ENCODE measurements around the gene TNP2. TPM values are rescaled to one million over a fixed set of nuclear protein-coding genes. Genes with fewer than 3 reads are reported as not detected.

TNP2 gene
- total and polyA plus RNA-seq, 2 donors from 2014 or later, result not detected

GRCh38 chr16:11274964-11275363 is 5.8 kb upstream of the TNP2 start:
- FAIRE-seq (no peak), DNase-seq (no peak)
- no peak for TF ChIP-seq CTCF (IDR thresholded peaks at IDR 0.05; ENCODE audit: borderline replicate concordance, extremely low read depth, insufficient read depth)

GRCh38 chr16:11273721-11274324 is 4.7 kb upstream of the TNP2 start:
- no peak overlapping the region for H3K9ac ChIP-seq (ENCODE audit: low read length in 3 of 3)
- no peaks in the 10 kb centered on the region for H3K9me3 ChIP-seq (ENCODE audit: control insufficient read depth in 2 of 3, insufficient read depth in 1 of 3, low read length in 3 of 3)
- H3K36me3 ChIP-seq (ENCODE audit: control insufficient read depth in 2 of 3, insufficient read depth in 3 of 3, low read length in 3 of 3), result no peaks in the 10 kb centered on the region
- DNase-seq (peak in 4 of 5 donors; percentile 82 to 96 (median 90)), FAIRE-seq (no peak)
- intact Hi-C loops (cut with DNase I), result no loop called here
- no peaks in the 10 kb centered on the region for H3K27me3 ChIP-seq (ENCODE audit: control insufficient read depth, insufficient read depth, low read length)
- H3K4me1 ChIP-seq (ENCODE audit: control insufficient read depth in 2 of 3, insufficient read depth in 2 of 3, low read depth in 1 of 3, low read length in 3 of 3), result no peaks in the 10 kb centered on the region
- no peak overlapping the region for H3K27ac ChIP-seq (ENCODE audit: low read depth in 2 of 2, low read length in 2 of 2)
- no peak overlapping the region for H3K4me3 ChIP-seq (ENCODE audit: low read length in 3 of 3)
- TF ChIP-seq CTCF (IDR thresholded peaks at IDR 0.05; ENCODE audit: borderline replicate concordance, extremely low read depth, insufficient read depth), result no peak

More at GRCh38 chr16:11274964-11275363, 5.8 kb upstream of the TNP2 start:
- intact Hi-C loops (cut with DNase I), result no loop called here
- Histone ChIP-seq H3K9me3 (ENCODE audit: control insufficient read depth in 2 of 3, insufficient read depth in 1 of 3, low read length in 3 of 3) (no peaks in the 10 kb centered on the region), H3K4me1 (ENCODE audit: control insufficient read depth in 2 of 3, insufficient read depth in 2 of 3, low read depth in 1 of 3, low read length in 3 of 3) (no peaks in the 10 kb centered on the region), H3K4me3 (ENCODE audit: low read length in 3 of 3) (no peak overlapping the region), H3K27me3 (ENCODE audit: control insufficient read depth, insufficient read depth, low read length) (no peaks in the 10 kb centered on the region), H3K9ac (ENCODE audit: low read length in 3 of 3) (no peak overlapping the region), H3K27ac (ENCODE audit: low read depth in 2 of 2, low read length in 2 of 2) (no peak overlapping the region), H3K36me3 (ENCODE audit: control insufficient read depth in 2 of 3, insufficient read depth in 3 of 3, low read length in 3 of 3) (no peaks in the 10 kb centered on the region)

DNA sequence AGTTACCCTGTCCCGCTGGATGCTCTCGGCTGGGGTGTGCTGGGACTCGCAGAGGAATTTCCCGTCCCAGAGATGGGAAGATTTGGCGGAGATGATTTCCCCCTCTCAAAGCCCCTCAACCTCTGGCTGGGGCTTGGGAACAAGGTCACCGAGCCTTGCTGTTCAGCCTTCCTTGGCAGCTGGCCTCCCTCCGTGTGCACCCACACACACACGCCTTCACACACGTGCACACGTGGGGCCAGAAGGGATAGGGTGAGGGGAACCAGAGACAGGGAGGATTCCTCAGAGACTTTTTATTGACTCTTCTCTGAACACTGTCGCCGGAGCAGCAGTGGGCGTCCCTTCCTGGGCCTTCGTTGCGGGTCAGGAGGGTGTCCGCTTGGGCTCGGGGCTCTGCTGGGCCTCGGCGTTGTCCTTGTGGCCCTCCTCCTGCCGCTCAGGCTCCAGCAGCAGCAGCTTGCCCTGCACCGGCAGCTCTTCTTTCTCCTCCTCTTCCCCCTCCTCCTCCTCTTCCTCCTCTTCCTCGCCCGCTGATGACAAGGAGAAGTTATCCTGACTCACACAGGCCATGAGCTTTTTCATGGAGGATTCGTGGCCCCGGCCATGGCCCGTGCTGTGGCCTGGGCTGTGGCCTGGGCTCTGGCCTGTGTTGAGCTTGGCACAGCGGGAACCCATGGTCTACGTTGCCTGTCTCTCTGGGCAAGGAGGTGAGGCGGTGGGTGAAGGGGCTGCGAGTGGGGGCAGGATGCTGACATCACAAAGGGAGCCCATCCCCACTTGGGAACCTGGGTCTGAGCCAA is 4.0 kb upstream of the TNP2 start, which contains the start of gene PRM3:
Gene PRM3 (minus strand): TSS at position 709 of the 800 bp plus-strand sequence. CDS start 34 bp downstream, at position 675.
- Histone ChIP-seq H3K4me1 (ENCODE audit: control insufficient read depth in 2 of 3, insufficient read depth in 2 of 3, low read depth in 1 of 3, low read length in 3 of 3) (no peaks in the 10 kb centered on the region), H3K27me3 (ENCODE audit: control insufficient read depth, insufficient read depth, low read length) (no peaks in the 10 kb centered on the region), H3K36me3 (ENCODE audit: control insufficient read depth in 2 of 3, insufficient read depth in 3 of 3, low read length in 3 of 3) (no peaks in the 10 kb centered on the region), H3K9ac (ENCODE audit: low read length in 3 of 3) (no peak within 1 kb of the TSS), H3K9me3 (ENCODE audit: control insufficient read depth in 2 of 3, insufficient read depth in 1 of 3, low read length in 3 of 3) (no peaks in the 10 kb centered on the region), H3K4me3 (ENCODE audit: low read length in 3 of 3) (no peak within 1 kb of the TSS), H3K27ac (ENCODE audit: low read depth in 2 of 2, low read length in 2 of 2) (no peak within 1 kb of the TSS)
- FAIRE-seq, result no peak
- DNase-seq, result no peak
- no peak for TF ChIP-seq CTCF (IDR thresholded peaks at IDR 0.05; ENCODE audit: borderline replicate concordance, extremely low read depth, insufficient read depth)
- intact Hi-C loops (cut with DNase I), result no loop called here

All from kidney (tissue), 14 donors.